Fibroblast of skin of left biceps (primary cell): Measurements from ENCODE around the gene PRR30.
A peak's percentile ranks its signal among the peaks of the same experiment; 100 is the strongest.

Experiments used
- DNase-seq, 2 experiments: peaks; one replicate each; pipeline ENCODE4 v3.0.0-alpha.2; 2013; ENCODE audit warnings: low read depth in 2 of 2

PRR30 gene

DNA sequence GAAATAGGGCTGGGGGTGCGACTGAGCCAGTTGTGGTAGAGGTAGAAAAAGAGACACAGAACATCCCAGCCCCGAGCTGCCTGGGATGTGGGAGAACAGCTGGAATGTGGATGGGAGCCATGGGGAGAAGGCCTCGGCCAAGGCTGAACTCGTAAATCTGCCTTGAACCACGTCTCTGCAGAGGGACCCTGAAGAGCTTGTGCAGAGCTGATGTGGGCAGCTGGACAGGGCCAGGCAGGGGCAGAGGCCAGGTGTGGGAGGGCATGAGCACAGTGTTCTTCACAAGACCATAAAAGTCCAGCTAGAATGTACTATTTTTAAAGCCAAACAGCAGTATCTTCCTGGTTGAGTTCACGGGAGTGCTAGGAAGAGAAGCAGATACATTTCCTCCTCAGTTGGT lies 15.3 kb upstream of the PRR30 start:
- DNase-seq = no peak

DNA sequence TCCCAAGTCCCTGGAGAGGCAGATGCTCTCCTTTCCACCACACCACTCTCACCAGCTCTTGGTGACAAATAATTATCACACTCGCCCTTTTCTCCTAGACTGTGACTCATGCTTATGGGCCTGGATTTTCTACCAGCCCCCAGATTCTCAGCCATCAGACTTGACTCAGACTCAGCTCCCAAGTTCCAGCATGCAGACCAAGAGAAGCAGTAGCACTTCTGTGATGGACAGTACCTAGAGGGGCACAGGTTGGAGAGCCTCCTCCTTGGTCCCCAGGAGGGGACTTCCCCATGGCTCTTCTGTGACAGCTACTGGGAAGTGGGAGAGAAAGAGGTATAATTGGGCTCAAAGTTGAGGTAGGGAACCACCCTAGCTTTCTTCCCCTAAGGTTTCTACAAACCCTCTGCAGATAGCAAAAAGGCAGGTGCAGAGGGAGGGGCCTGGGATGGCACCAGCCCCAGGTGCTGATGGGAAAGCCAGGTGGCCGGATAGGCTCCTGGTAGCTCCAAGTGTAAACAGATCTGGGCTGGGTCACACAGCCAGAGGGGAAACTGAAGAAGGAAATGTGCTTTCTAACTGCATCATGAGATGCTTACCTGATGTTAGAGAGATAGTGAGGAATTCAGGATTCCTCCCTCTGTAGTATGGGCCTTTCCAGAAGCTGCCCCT lies 13.7 kb upstream of the PRR30 start:
- DNase-seq = no peak

DNA sequence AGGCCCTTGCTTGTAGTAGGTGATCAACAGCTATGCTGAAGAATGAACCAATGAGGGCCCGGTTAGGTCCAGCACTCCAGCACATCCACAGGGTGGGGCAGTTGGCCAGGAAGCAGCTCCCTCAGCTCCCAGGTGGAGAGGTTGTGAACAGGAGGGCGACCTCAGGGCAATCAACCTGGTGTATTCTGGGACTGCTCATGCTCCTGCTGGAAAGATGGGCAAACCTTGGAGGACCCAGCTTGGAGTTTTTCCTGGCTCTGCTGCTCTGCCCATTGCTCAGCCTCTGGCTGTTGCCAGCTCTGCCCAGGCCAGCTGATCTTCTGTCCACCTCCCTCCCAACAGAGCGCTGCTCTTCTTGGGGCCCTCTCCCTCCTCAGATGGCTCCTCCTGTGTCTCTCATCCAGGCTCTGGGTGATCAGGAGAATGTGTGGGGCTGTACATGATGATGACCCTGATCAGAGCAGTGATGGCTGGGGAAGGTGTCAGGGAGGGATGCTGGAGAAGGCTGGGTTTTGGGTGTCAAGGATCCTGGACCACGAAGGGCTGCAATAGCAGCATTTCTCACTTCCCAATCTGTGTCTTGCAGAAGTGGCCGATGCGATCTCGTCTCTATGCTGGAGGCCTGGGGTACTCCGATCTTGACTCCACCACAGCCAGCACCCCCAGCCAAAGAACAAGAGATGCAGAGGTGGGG lies 13.0 kb upstream of the PRR30 start:
- DNase-seq = no peak

DNA sequence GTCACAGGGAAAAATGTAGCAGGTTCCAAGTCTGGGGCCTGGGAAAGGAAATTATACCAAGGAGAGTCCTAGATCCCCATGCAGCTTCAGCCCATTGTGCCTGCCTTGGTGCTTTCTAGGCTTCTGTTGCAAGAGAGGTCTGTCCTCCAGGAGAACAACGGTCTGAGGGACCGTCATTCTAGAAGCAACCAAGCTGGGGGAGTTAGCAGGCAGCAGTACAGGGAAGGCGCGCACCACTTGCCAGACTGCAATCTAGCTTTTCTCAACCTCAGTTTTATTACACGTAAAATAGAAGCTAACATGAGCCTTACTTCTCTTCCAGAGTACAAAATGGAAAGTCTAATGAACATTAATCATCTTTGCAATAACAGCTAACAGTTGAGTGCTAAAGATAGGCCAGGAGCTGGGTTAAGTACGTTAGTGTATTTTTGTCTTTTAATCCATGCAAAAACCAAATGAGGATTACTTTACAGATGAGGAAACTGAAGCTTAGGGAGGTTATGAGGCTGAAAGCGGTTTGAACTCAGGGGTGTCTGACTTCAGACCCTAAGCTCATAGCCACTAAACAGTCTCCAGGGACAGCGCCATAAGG lies 11.5 kb upstream of the PRR30 start:
- no peak for DNase-seq

DNA sequence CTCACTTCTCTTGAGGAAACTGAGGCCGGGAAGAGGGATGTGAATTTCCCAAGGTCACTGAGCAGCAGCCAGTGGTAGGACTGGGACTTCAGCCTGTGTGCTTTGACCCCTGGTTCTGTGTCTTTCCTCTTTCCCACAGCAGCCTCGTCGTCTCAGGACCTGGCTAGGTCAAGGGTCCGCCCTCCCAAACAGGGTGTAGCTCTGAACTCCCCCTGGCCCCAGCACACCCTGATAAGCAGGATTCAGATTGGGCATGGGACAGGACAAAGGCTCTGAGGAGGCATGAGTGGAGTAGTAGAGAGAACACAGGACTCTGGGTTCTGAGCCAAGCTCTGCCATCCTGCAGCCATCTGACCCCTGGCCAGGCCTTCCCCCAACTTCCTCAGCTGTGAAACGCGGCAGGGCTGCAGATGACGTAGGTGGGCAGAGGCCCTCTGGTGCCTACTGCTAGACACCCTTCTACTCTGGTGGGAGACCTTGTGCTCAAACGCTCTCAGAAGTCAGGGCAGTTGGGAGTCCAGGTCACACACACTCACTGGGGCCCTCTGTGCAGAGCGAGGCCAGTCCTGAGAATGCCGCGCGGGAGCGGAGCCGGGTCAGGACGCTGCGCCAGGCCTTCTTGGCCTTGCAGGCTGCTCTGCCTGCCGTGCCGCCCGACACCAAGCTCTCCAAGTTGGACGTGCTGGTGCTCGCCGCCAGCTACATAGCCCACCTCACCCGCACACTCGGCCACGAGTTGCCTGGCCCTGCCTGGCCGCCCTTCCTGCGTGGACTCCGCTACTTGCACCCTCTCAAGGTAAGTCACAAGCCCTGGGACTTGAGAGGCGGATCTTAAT lies 10.6 kb upstream of the PRR30 start:
- no peak for DNase-seq

DNA sequence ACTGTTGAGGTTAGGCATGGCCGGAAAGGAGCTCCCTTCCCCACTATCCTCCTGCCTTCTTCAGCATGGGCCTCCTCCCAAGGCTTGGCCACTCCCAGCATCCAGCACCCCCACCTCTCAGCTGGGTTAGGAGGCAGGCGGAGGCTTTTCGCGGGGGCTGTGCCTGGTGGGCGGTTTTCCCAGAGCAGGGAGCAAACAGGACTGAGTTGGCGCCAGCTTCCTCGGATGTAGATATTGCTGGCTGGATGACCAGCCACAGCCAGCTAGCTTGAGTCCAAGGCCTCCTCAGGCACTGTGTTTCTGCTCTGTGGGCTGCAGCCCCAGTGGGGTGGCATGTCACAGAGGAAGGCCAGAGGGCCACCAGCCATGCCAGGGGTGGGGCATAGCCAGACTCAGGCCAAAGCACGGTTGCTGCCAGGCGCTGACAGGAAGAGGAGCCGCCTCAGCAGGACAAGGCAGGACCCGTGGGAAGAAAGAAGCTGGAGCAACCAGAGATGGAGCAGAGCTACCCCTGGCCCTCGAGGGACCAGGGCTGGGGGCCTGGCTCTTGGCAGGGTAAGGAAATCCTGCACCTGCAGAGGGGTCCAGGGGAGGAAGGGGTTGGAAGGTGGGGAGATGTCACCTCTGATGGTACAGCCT lies 9.7 kb upstream of the PRR30 start, which contains the start of gene TCF23:
Gene TCF23, plus strand, starts transcription at position 204 of the 639 bp plus-strand sequence. Its CDS starts 130 bp downstream, at position 334.
- DNase-seq = no peak

DNA sequence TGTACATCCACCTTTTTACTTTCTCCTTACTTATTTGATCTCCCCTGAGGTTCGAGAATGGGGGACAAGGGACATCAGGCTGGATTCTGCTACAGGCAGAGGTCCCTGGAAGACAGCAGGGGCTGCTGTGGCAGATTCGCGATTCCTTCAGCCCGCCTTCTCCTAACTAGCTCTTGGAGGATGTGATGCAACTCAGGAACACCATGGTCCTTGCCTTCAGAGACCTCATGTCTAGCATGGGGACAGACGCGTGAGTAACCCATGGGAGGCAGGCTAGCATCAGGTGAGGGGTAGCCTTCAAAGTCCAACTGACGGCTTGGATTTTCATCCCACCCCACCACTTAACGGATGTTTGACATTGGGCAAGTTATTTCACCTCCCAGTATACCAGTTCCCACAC lies 8.7 kb upstream of the PRR30 start:
- DNase-seq = no peak

DNA sequence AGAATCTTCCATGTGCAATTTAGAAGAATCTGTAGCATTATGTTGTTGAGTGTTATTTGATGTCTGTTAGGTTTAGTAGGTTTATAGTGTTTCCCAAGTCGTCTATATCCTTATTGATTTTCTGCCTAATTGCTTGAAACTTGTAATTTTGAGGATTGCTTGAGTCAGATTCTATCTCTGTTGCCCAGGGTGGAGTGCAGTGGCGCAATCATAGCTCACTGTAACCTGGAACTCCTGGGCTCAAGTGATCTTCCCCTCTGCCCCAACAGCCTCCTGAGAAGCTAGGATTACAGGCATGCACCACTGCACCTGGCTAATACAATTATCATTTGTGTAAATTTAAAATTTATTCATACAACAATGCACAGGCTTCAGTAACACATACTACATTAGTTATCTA lies 6.5 kb upstream of the PRR30 start:
- DNase-seq = no peak

DNA sequence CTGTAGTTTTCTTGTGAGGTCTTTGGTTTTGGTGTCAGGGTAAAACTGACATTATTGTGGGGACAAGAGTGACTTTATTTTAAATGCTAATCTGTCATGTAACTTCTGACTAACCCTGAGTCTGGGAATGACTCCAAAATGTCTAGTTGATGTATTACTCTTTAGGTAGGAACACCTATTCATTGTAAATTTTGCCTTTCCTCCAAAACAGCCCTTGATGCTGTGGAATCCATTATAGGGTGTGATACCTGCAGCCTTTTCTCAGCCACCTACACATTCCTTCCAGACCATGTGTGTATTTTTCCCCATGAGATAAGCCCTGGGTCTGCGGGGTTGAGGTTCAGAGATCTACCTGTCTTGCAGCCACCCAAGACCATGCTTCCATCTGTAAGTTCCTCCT lies 4.1 kb upstream of the PRR30 start:
- no peak for DNase-seq

DNA sequence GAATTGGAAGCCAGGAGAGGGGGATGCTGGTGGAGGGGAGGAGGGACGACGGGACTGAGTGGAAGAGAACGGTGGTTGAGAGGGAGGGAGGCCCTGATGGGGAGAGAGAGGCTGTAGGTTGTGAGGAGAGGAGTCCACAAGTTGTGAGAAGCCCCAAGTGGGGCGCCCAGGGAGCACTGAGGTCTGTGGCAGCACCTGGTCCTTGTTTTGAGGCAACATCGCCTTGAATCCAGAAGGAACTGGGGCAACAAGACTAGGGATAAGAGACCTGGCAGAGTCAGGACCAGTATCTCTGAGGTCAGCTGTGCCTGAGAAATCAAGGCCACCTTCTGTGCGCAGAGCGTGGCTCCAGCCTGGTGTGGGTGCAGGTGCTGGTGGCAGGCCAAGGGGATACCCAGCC lies 1.1 kb downstream of the PRR30 start:
- no peak for DNase-seq

DNA sequence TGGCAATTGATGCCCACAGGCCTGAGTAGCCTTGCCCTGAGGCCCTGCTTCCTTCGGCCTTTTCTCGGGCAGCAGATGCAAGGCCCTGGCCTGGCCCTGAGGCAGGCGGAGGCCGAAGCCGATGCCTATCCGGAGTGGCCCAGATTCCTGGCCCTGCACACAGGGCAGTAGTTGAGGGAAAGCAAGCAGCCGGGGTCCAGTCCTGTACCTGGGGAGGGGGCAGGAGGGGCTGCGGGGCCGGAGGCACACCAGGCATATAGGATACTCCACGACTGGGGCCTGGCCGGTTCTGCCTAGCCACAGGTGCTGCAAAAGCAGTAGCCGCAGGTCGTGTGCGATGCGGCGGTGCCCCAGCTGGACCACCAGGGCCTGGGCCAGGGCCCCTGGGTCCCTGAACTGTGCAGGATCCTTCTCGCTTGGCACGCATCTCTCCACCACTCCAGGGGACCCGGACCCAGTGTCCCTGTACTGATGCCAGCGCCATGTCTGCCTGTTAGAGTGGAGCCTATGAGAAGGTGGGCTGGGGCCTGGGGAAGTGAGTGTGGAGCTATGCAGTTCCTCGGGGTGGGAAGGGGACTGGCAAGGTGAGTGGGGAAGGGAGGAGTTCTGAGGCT lies 1.8 kb downstream of the PRR30 start:
- DNase-seq = no peak

DNA sequence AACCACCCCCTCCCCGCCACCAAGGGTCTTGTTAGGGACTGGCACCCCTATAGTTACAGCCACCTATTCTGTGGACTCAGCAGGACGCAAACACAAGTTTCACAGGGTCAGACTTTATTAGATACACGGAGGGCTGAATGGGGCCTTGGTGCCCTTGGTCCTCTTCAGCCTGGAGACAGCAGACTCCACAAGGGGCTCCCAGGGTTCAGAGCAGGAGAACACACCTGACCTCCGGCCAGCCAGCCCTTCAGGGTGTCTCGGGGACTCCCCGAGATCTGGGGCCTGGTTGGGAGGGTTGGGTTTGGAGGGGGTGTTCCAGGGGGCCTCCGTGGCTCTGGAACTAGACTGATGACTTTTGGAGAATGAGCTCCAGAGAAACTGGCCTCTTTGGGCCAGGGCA lies 2.5 kb downstream of the PRR30 start:
- no peak for DNase-seq

DNA sequence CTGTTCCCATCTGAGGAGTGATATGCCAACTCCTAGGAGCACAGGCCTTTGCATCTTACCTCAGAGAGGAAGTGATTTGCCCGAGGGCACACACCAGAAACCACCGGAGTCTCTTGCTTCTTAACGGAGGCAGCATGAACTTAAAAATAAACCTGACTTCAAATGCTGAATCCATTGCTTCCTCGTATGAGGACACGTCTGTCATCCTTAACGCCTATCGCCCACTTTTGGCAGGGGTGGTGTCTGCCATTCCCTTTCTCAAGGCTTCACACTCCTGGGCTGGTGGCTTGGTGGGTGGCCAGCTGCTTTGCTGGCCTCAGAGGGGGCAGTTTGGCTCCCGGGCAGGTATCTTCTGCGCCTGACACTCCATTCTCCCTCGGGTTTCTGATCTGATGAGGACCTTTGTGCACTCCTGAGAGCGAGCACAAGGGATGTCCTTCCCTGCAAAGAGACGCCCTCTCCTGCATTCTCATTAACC lies 3.7 kb downstream of the PRR30 start:
- no peak for DNase-seq

DNA sequence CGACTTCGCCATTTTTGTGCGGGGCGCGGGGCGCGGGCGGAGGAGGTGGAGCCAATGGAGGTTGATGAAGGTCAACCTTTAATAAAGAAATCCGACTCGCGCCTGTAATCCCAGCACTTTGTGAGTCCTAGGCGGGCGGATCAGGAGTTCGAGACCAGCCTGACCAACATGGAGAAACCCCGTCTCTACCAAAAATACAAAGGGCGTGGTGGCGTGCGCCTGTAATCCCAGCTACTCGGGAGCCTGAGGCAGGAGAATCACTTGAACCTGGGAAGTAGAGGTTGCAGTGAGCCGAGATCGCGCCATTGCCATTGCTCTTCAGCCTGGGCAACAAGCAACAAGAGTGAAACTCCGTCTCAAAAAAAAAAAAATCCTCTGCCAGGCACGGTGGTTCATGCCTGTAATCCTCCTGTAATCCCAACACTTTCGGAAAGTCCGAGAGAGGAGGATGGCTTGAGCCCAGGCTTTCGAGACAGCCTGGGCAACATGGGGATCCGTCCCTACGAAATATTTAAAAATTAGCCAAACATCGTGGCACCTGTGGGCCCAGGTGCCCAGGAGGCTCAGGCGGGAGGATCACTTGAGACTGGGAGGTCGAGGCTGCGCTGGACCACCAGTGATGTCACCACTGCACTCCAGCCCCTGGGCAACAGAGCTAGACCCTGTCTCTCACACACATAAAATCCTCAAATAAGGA lies 4.3 kb downstream of the PRR30 start:
- DNase-seq = no peak

DNA sequence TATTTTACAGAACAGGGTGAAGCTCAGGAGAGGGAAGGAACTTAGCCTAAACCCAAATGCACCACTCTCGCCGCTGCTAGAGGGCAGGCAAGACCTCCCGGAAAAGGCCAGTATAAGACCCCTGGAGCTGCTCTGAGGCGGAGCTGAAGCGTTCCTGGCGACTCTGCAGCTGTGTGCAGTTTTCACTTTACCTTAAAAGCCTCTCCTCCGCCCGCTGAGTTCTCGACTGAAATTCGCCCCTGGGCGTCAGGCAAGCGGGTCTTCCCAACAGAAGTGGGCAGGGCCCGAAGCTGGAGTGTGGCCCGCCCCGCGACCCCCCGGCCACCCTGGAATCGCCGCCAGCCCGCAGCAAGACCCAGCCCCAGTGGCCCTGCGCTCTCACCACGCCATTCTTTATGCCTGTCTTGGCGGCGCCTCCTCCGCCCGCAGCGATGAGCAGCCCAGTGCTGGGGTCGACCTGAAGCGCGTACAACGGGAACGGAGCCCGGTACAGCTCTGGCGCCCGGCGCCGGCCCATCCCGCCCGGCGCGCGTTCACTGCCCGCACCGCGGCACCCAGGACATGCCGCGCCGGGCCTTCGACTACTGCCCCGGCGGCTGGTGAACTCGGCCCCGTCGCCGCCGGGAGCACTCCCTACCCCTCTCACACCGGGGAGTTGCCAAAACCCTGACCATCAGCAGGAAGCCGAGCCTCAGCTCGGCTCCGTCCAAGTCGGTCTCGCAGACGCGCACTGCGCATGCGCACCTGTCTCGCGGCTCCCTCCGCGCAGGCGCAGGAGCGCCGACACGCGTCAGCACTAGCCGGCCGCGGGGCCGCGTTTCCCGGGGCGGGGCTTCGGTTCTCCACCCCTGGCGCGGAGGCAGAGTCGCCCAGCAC lies 5.1 kb downstream of the PRR30 start, which contains the start of gene PREB:
Gene PREB, minus strand, starts transcription at position 732 of the 876 bp plus-strand sequence. Its CDS starts 215 bp downstream, at position 517.
- peak; percentile 88 to 90 for DNase-seq

DNA sequence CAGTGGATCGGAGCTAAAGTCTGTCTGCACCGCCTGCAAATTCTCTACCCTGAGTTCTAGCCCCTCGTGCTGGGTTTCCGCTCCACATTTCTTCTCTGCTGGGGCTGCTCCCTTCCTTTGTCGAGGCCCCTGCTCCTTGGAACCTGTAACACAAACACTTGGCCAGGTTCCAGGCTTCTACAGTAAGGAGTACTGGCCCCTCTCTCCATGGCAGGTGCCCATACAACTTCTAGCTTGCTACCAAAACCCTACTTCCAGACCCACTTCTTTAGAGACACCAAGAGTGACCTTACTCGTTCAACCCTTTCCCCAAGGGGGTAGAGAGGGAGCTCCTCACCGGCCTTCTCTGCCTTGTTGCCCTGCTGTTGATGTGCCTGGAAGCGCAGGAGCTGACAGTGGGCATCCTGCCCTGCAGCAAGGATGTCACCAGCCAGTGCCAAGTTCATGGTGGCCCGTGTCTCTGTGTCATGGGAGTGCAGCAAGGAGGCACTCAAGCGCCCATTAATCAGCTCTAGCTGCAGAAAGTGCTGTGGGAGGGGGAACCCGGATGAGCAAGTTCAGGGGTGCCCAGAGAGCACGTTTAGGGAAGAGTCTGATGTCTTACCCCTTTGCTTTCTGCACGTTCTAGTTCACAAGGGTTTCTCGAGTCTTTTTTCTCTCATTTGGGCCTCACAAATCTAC lies 5.9 kb downstream of the PRR30 start:
- DNase-seq = no peak

DNA sequence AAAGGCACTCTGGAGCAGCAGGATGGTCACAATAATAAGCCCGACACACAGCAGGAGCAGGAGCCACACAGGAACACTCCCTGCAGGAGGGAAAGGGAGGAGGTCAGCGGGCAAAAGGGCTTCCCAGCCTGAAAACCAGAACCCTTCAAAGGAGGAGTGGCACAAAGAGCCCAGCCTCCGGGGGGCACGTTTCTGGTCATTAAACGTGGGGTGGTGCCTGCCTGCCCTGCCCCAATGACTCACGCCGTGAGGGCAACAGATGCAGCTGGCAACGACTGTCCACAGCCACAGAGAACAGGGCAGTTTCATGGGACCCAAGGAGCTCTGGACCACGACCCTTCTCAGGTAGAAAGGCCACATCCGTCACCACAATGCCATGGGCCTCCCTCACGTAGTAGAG lies 7.8 kb downstream of the PRR30 start:
- DNase-seq = no peak

DNA sequence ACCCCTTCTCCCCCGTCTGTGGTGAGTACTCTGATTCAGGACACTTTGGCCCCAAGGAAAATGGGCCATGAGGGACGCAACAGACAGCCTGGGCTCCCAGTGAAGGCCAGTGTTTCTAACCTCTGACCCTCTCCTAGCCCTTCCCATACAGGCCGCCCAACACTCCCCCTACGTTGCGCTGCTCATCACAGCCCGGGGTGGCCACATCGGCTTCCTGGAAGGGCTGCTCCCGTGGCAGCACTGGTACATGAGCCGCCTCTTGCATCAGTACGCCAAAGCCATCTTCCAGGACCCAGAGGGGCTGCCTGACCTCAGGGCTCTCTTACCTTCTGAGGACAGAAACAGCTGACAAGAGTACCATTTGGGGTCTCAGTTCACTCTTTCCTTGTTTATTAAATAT lies 8.8 kb downstream of the PRR30 start:
- DNase-seq = no peak
